HCT116 (cell line): Measurements from ENCODE around the gene KRTAP10-8. TPM values are rescaled to one million over a fixed set of nuclear protein-coding genes. Genes with fewer than 3 reads are reported as not detected.

Experiments used
- ATAC-seq: fragments of 200-7000 bp; cut with Tn5 transposase; 2 replicates; pipeline ENCODE4 v1.9.1; 2020; ENCODE audit warnings: mild to moderate bottlenecking, moderate library complexity
- BruUV-seq: library from RNA; stranded (reverse); fragments of 400-500 nt; replicated peaks from 2 replicates; lab custom pipeline; 2021; lab: Mats Ljungman, UMichigan
- CTCF ChIA-PET: fragments of 300-600 bp; sonication (Branson Sonifier 250); formaldehyde crosslinking; loops from one replicate; lab custom pipeline; 2021; ENCODE audit warnings: antibody characterized with exemption; lab: Charles Lee
- POLR2A ChIA-PET: fragments of 300-600, 350-600 bp; sonication (Branson Sonifier 250); formaldehyde crosslinking; loops from one replicate; lab custom pipeline; 2021; ENCODE audit warnings: antibody characterized with exemption; lab: Charles Lee
- RAD21 ChIA-PET, 2 experiments: fragments of 300-600 bp; sonication (Branson Sonifier 250); formaldehyde crosslinking; loops; one replicate each; lab custom pipeline; 2023; ENCODE audit warnings: low total read pairs in 2 of 2; ENCODE audit not compliant: uncharacterized antibody in 2 of 2, unreplicated experiment in 2 of 2, low non-redundant PET in 1 of 2; lab: Charles Lee
- DNase-seq: peaks from one replicate; pipeline ENCODE4 v3.0.0-alpha.2; 2010; ENCODE audit warnings: low read depth, low spot score
- H2AFZ ChIP-seq: fragments of 200-600 bp; shearing (Covaris generic), sonication (generic); 2 replicates; pipeline ENCODE4 v1.6.1; 2017; ENCODE audit warnings: low read depth, mixed run types, mixed read lengths, antibody characterized with exemption, low read length; ENCODE audit not compliant: poor library complexity, severe bottlenecking
- H3K27ac ChIP-seq: 2 replicates; pipeline ENCODE4 v1.5.1; 2012; ENCODE audit warnings: low read depth, low read length
- H3K27me3 ChIP-seq: fragments of 200-600 bp; sonication (generic); 2 replicates; pipeline ENCODE4 v1.6.1; 2016; ENCODE audit warnings: mixed run types, low read length, mixed read lengths; ENCODE audit not compliant: insufficient read depth
- H3K36me3 ChIP-seq, 2 experiments: fragments of 200-500 bp in 1 of 2; fragments of 200-600 bp in 1 of 2; sonication (Bioruptor generic) in 1 of 2; sonication (generic) in 1 of 2; 2 replicates each; pipeline versions ENCODE4 v1.5.1 to v1.6.1; 2014 to 2016; ENCODE audit warnings: low read length in 2 of 2, inconsistent platforms in 1 of 2, mixed read lengths in 1 of 2, mixed run types in 1 of 2; ENCODE audit not compliant: insufficient read depth in 2 of 2, control insufficient read depth in 1 of 2
- H3K4me1 ChIP-seq, 2 experiments: fragments of 200-600 bp in 1 of 2; sonication (generic) in 1 of 2; 2 replicates each; pipeline versions ENCODE4 v1.5.1 to v1.6.1; 2012 to 2017; ENCODE audit warnings: low read length in 2 of 2, inconsistent platforms in 1 of 2, mild to moderate bottlenecking in 1 of 2, mixed read lengths in 1 of 2, mixed run types in 1 of 2, moderate library complexity in 1 of 2; ENCODE audit not compliant: insufficient read depth in 2 of 2, control insufficient read depth in 1 of 2
- H3K4me2 ChIP-seq: fragments of 200-600 bp; sonication (generic); 2 replicates; pipeline ENCODE4 v1.6.1; 2017; ENCODE audit warnings: mixed run types, low read length, mixed read lengths
- H3K4me3 ChIP-seq, 2 experiments: fragments of 200-600 bp in 1 of 2; sonication (generic) in 1 of 2; replicated peaks in 1 of 2; 2 replicates each; pipeline ENCODE4 v1.5.1; 2011 to 2016; ENCODE audit warnings: low read length in 2 of 2, control low read depth in 1 of 2, low read depth in 1 of 2, mild to moderate bottlenecking in 1 of 2, mixed read lengths in 1 of 2, mixed run types in 1 of 2
- H3K79me2 ChIP-seq: fragments of 200-600 bp; sonication (generic); 2 replicates; pipeline ENCODE4 v1.6.1; 2017; ENCODE audit warnings: mild to moderate bottlenecking, mixed run types, low read length, moderate library complexity, mixed read lengths; ENCODE audit not compliant: insufficient read depth
- H3K9ac ChIP-seq: fragments of 200-600 bp; sonication (generic); 2 replicates; pipeline ENCODE4 v1.6.1; 2016; ENCODE audit warnings: low read length, mixed read lengths
- H3K9me2 ChIP-seq: fragments of 200-600 bp; sonication (generic), shearing (Covaris generic); 2 replicates; pipeline ENCODE4 v1.6.1; 2017; ENCODE audit warnings: mixed run types, mild to moderate bottlenecking, moderate library complexity; ENCODE audit not compliant: insufficient read depth
- H3K9me3 ChIP-seq, 2 experiments: fragments of 200-500 bp in 1 of 2; fragments of 200-600 bp in 1 of 2; sonication (Bioruptor generic) in 1 of 2; sonication (generic) in 1 of 2; 2 replicates each; pipeline ENCODE4 v1.6.1; 2014 to 2017; ENCODE audit warnings: low read length in 2 of 2, mixed read lengths in 2 of 2, inconsistent platforms in 1 of 2, low read depth in 1 of 2, mild to moderate bottlenecking in 1 of 2, mixed run types in 1 of 2, moderate library complexity in 1 of 2; ENCODE audit not compliant: control insufficient read depth in 1 of 2, insufficient read depth in 1 of 2
- H4K20me1 ChIP-seq: fragments of 200-600 bp; sonication (generic), shearing (Covaris generic); 2 replicates; pipeline ENCODE4 v1.6.1; 2017; ENCODE audit warnings: mixed run types, mild to moderate bottlenecking, moderate library complexity; ENCODE audit not compliant: insufficient read depth
- ATF3 ChIP-seq: IDR thresholded peaks from 2 replicates; pipeline ENCODE4 v1.6.1; 2012
- EGR1 ChIP-seq: IDR thresholded peaks from 2 replicates; pipeline ENCODE4 v1.6.1; 2012; ENCODE audit warnings: low read depth
- ELF1 ChIP-seq: IDR thresholded peaks from 2 replicates; pipeline ENCODE4 v1.6.1; 2012; ENCODE audit warnings: low read depth, borderline replicate concordance
- EZH2 ChIP-seq: fragments of 200-600 bp; sonication (generic); IDR thresholded peaks from 2 replicates; pipeline ENCODE4 v1.6.1; 2017; ENCODE audit warnings: antibody characterized with exemption, mixed run types
- EZH2phosphoT487 ChIP-seq: fragments of 200-600 bp; IDR thresholded peaks from 2 replicates; pipeline ENCODE4 v1.6.1; 2018; ENCODE audit warnings: antibody characterized with exemption, borderline replicate concordance
- FOSL1 ChIP-seq: IDR thresholded peaks from 2 replicates; pipeline ENCODE4 v1.6.1; 2012; ENCODE audit warnings: low read depth
- JUND ChIP-seq: IDR thresholded peaks from 2 replicates; pipeline ENCODE4 v1.6.1; 2012
- POLR2A ChIP-seq: IDR thresholded peaks from 2 replicates; pipeline ENCODE4 v1.7.0; 2011; ENCODE audit warnings: borderline replicate concordance; ENCODE audit not compliant: insufficient read depth, insufficient read length; ENCODE audit errors: extremely low read depth
- POLR2AphosphoS5 ChIP-seq: IDR thresholded peaks from 2 replicates; pipeline ENCODE4 v1.6.1; 2011; ENCODE audit warnings: mild to moderate bottlenecking, low read depth, low read length, moderate library complexity
- RAD21 ChIP-seq: IDR thresholded peaks from 2 replicates; pipeline ENCODE4 v1.6.1; 2012; ENCODE audit warnings: low read depth, mild to moderate bottlenecking
- SIN3A ChIP-seq: IDR thresholded peaks from 2 replicates; pipeline ENCODE4 v1.6.1; 2012; ENCODE audit warnings: low read depth
- SP1 ChIP-seq: IDR thresholded peaks from 2 replicates; pipeline ENCODE4 v1.6.1; 2012; ENCODE audit warnings: low read depth
- SRF ChIP-seq: IDR thresholded peaks from 2 replicates; pipeline ENCODE4 v1.6.1; 2012; ENCODE audit warnings: low read depth
- ZBTB33 ChIP-seq: IDR thresholded peaks from 2 replicates; pipeline ENCODE4 v1.6.1; 2011; ENCODE audit warnings: mild to moderate bottlenecking, low read length, moderate library complexity; ENCODE audit not compliant: insufficient replicate concordance; ENCODE audit errors: extremely low read depth
- ZFX ChIP-seq: fragments of 450-650 bp; IDR thresholded peaks from 2 replicates; pipeline ENCODE4 v1.6.1; 2017
- ZNF274 ChIP-seq: fragments of 200-500 bp; sonication (Bioruptor generic); IDR thresholded peaks from 2 replicates; pipeline ENCODE4 v1.6.1; 2014; ENCODE audit warnings: mild to moderate bottlenecking, low read depth, low read length, inconsistent platforms
- intact Hi-C: fragments of 100-400 bp; cut with micrococcal nuclease; formaldehyde crosslinking; loops from 2 replicates; pipeline ENCODE4 v1.10.0; 2022
- total RNA-seq: library from RNA; stranded (reverse); gene quantifications from one replicate; pipeline ENCODE4 v1.2.1, GENCODE V29; 2021; ENCODE audit not compliant: unreplicated experiment
- TF ChIP-seq, protein P1 (sequence below), 3 experiments: fragments of 200-600 bp in 1 of 3; sonication (generic) in 1 of 3; IDR thresholded peaks in 2 of 3; conservative IDR thresholded peaks in 1 of 3; 2 replicates each; pipeline ENCODE4 v1.5.1; 2012 to 2017; ENCODE audit warnings: low read depth in 2 of 3, low read length in 2 of 3, antibody characterized with exemption in 1 of 3, borderline replicate concordance in 1 of 3, control low read depth in 1 of 3, mild to moderate bottlenecking in 1 of 3, mixed read lengths in 1 of 3, mixed run types in 1 of 3, moderate library complexity in 1 of 3; ENCODE audit not compliant: insufficient read depth in 1 of 3

KRTAP10-8 gene
- total RNA-seq, 1 experiment from 2014 or later = not detected

- Histone ChIP-seq H3K9me3 (peaks cover 0 to 4% of the 10 kb centered on the region in 2 experiments; a peak in 2 of 4 replicates), H3K27me3 (no peaks in the 10 kb centered on the region), H3K9ac (no peak overlapping the region), H3K27ac (no peak overlapping the region), H3K79me2 (no peaks in the 10 kb centered on the region), H3K4me1 (peaks cover 0 to 3% of the 10 kb centered on the region in 2 experiments; a peak in 1 of 4 replicates), H3K4me3 (no peak overlapping the region), H4K20me1 (no peaks in the 10 kb centered on the region), H3K9me2 (no peaks in the 10 kb centered on the region), H3K36me3 (no peaks in the 10 kb centered on the region), H2AFZ (no peak overlapping the region), H3K4me2 (no peak overlapping the region)
- BruUV-seq = no TSS peak
- ChIA-PET CTCF (no interaction called here), RAD21 (no interaction called here), POLR2A (no interaction called here)
- DNase-seq (no peak), ATAC-seq (no peak)
- intact Hi-C loops = no loop called here
- TF ChIP-seq SRF = no peak
- no peak for TF ChIP-seq EGR1
- TF ChIP-seq, protein P1, sequence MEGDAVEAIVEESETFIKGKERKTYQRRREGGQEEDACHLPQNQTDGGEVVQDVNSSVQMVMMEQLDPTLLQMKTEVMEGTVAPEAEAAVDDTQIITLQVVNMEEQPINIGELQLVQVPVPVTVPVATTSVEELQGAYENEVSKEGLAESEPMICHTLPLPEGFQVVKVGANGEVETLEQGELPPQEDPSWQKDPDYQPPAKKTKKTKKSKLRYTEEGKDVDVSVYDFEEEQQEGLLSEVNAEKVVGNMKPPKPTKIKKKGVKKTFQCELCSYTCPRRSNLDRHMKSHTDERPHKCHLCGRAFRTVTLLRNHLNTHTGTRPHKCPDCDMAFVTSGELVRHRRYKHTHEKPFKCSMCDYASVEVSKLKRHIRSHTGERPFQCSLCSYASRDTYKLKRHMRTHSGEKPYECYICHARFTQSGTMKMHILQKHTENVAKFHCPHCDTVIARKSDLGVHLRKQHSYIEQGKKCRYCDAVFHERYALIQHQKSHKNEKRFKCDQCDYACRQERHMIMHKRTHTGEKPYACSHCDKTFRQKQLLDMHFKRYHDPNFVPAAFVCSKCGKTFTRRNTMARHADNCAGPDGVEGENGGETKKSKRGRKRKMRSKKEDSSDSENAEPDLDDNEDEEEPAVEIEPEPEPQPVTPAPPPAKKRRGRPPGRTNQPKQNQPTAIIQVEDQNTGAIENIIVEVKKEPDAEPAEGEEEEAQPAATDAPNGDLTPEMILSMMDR (IDR thresholded peaks at IDR 0.05 in 2 of 3, conservative IDR thresholded peaks at IDR 0.05 in 1 of 3; ENCODE audit: borderline replicate concordance in 1 of 3, insufficient read depth in 1 of 3, low read depth in 2 of 3, low read length in 2 of 3) = no peak
- TF ChIP-seq SIN3A = no peak
- TF ChIP-seq POLR2AphosphoS5 = no peak
- TF ChIP-seq JUND = no peak
- TF ChIP-seq SP1 = no peak
- no peak for TF ChIP-seq ZFX
- no peak for TF ChIP-seq POLR2A
- no peak for TF ChIP-seq EZH2
- no peak for TF ChIP-seq ZNF274
- no peak for TF ChIP-seq ZBTB33
- no peak for TF ChIP-seq RAD21
- no peak for TF ChIP-seq ATF3
- TF ChIP-seq ELF1 = no peak
- no peak for TF ChIP-seq FOSL1
- TF ChIP-seq EZH2phosphoT487 = no peak
These were observed 33.4 kb upstream of the KRTAP10-8 start for GRCh38 chr21:44578371-44579055.
